GM12864 (cell line): Measurements from ENCODE around the gene TNS4.

Experiments
- DNase-seq: peaks from one replicate; pipeline ENCODE4 v3.0.0-alpha.2; 2011; ENCODE audit warnings: low read depth
- H3K4me3 ChIP-seq: 2 replicates; pipeline ENCODE4 v1.5.1; 2011; ENCODE audit warnings: mild to moderate bottlenecking, low read depth, low read length, control low read depth
- CTCF ChIP-seq: IDR thresholded peaks from 2 replicates; pipeline ENCODE4 v1.5.1; 2011; ENCODE audit warnings: low read depth, mild to moderate bottlenecking, moderate library complexity, low read length, control low read depth, inconsistent platforms; ENCODE audit errors: missing control alignments

The TNS4 gene

GRCh38 chr17:40456396-40456951, 44.9 kb downstream of the TNS4 start:
- DNase-seq, result no peak
- no peak for TF ChIP-seq CTCF
- no peak overlapping the region for H3K4me3 ChIP-seq

- H3K4me3 ChIP-seq, result no peak overlapping the region
- TF ChIP-seq CTCF, result no peak
- no peak for DNase-seq
Measured at GRCh38 chr17:40454613-40454995, 46.8 kb downstream of the TNS4 start.

- H3K4me3 ChIP-seq, result no peak overlapping the region
- TF ChIP-seq CTCF, result no peak
- no peak for DNase-seq
Measured at GRCh38 chr17:40453881-40454612, 47.4 kb downstream of the TNS4 start.

GRCh38 chr17:40452921-40453378, 48.5 kb downstream of the TNS4 start:
- no peak overlapping the region for H3K4me3 ChIP-seq
- no peak for DNase-seq
- no peak for TF ChIP-seq CTCF

- no peak for TF ChIP-seq CTCF
- DNase-seq, result no peak
- H3K4me3 ChIP-seq, result no peak overlapping the region
Measured at GRCh38 chr17:40452216-40452787, 49.1 kb downstream of the TNS4 start.

- DNase-seq, result no peak
- no peak overlapping the region for H3K4me3 ChIP-seq
- TF ChIP-seq CTCF, result no peak
Measured at GRCh38 chr17:40451420-40451819, 50.0 kb downstream of the TNS4 start.
